ENCODE data around the gene PACRG. TPM values are rescaled to one million over a fixed set of nuclear protein-coding genes. Genes with fewer than 3 reads are reported as not detected.
A peak's percentile ranks its signal among the peaks of the same experiment; 100 is the strongest.

Gene PACRG
- total RNA-seq, 1 experiment from 2014 or later = 0.44 TPM

DNA sequence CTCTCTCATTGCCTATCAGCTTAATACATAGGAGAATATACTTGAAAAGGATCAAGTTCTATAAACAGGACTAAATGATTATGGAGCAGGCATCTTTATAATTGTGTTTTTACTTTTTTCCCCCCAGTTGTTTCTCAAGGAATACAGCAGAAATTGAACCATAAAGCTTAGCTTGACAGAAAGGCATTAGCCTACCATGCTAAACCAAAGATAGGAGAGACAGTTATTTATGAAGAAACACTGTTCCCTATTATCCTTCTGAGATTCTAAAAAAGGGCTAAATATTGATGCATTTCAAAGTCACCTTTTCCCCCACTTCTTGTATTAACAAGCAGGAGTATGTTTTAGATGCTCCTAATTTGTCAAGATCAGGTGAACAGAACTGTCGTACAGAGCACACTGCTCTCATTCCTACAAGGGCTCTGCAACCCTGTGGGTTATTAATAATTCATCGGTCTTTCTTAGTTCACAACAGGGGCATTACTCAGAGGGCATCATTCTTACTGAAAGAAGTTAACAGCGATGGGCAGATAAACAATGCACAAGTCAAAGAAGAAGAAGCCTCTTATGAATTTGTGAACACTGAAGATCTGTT, 38.9 kb upstream of the PACRG start:
- DNase-seq (ENCODE audit: low spot score) (no peak), ATAC-seq (no peak)
- no peaks in the 10 kb centered on the region for H3K27me3 Mint-ChIP-seq (ENCODE audit: low read depth)
- H3K9me3 Mint-ChIP-seq = no peaks in the 10 kb centered on the region; the same call in 1 of the 2 replicates
- no peaks in the 10 kb centered on the region for H3K36me3 Mint-ChIP-seq
- POLR2A ChIA-PET = no interaction called here
- CTCF ChIA-PET = no interaction called here
- no peak overlapping the region for H3K27ac Mint-ChIP-seq
- no peak for TF ChIP-seq ZNF138 (CRISPR knock-in tag; conservative IDR thresholded peaks at IDR 0.05)
- TF ChIP-seq OVOL2 (CRISPR knock-in tag; IDR thresholded peaks at IDR 0.05; ENCODE audit: borderline replicate concordance) = no peak
- TF ChIP-seq FOXP1 (CRISPR knock-in tag; IDR thresholded peaks at IDR 0.05; ENCODE audit: borderline replicate concordance) = no peak
- no peak for TF ChIP-seq SMAD3 (CRISPR knock-in tag; IDR thresholded peaks at IDR 0.05; ENCODE audit: borderline replicate concordance)
- no peak for TF ChIP-seq IRF2 (CRISPR knock-in tag; IDR thresholded peaks at IDR 0.05; ENCODE audit: borderline replicate concordance, low read depth)
- no peak for TF ChIP-seq ZNF671 (CRISPR knock-in tag; IDR thresholded peaks at IDR 0.05)
- TF ChIP-seq, protein P1, sequence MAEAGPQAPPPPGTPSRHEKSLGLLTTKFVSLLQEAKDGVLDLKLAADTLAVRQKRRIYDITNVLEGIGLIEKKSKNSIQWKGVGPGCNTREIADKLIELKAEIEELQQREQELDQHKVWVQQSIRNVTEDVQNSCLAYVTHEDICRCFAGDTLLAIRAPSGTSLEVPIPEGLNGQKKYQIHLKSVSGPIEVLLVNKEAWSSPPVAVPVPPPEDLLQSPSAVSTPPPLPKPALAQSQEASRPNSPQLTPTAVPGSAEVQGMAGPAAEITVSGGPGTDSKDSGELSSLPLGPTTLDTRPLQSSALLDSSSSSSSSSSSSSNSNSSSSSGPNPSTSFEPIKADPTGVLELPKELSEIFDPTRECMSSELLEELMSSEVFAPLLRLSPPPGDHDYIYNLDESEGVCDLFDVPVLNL (CRISPR knock-in tag; IDR thresholded peaks at IDR 0.05; ENCODE audit: borderline replicate concordance, low read depth) = no peak
- no peak overlapping the region for H3K4me3 Mint-ChIP-seq
- H3K4me1 Mint-ChIP-seq = peaks cover 28% of the 10 kb centered on the region

- Mint-ChIP-seq H3K4me1 (peaks cover 28% of the 10 kb centered on the region), H3K9me3 (no peaks in the 10 kb centered on the region; the same call in 1 of the 2 replicates), H3K4me3 (no peak overlapping the region), H3K27me3 (ENCODE audit: low read depth) (no peaks in the 10 kb centered on the region), H3K27ac (peak overlapping the region; percentile 30), H3K36me3 (no peaks in the 10 kb centered on the region)
- ChIA-PET POLR2A (no interaction called here), CTCF (no interaction called here)
- no peak; the same call in 1 of the 2 replicates for ATAC-seq
- DNase-seq (ENCODE audit: low spot score) = no peak
- TF ChIP-seq GTF2I (CRISPR knock-in tag; conservative IDR thresholded peaks at IDR 0.05) (no peak), ZNF396 (CRISPR knock-in tag; IDR thresholded peaks at IDR 0.05; ENCODE audit: borderline replicate concordance) (no peak), NR1H2 (CRISPR knock-in tag; IDR thresholded peaks at IDR 0.05) (no peak), JAZF1 (CRISPR knock-in tag; IDR thresholded peaks at IDR 0.05) (no peak), ATF3 (CRISPR knock-in tag; conservative IDR thresholded peaks at IDR 0.05) (no peak), ELF4 (CRISPR knock-in tag; IDR thresholded peaks at IDR 0.05; ENCODE audit: low read depth) (no peak), FOXK1 (CRISPR knock-in tag; IDR thresholded peaks at IDR 0.05) (no peak), TEAD4 (CRISPR knock-in tag; IDR thresholded peaks at IDR 0.05) (no peak), ZMAT4 (CRISPR knock-in tag; IDR thresholded peaks at IDR 0.05) (no peak), ATF1 (CRISPR knock-in tag; IDR thresholded peaks at IDR 0.05) (no peak), SP1 (CRISPR knock-in tag; conservative IDR thresholded peaks at IDR 0.05) (no peak), GRHL2 (CRISPR knock-in tag; IDR thresholded peaks at IDR 0.05; ENCODE audit: insufficient replicate concordance, severe bottlenecking) (no peak), ATF2 (CRISPR knock-in tag; IDR thresholded peaks at IDR 0.05; ENCODE audit: borderline replicate concordance, low read depth) (no peak), ERG (CRISPR knock-in tag; IDR thresholded peaks at IDR 0.05) (no peak), ZNF263 (CRISPR knock-in tag; IDR thresholded peaks at IDR 0.05; ENCODE audit: low read depth) (no peak)
- TF ChIP-seq, protein P2, sequence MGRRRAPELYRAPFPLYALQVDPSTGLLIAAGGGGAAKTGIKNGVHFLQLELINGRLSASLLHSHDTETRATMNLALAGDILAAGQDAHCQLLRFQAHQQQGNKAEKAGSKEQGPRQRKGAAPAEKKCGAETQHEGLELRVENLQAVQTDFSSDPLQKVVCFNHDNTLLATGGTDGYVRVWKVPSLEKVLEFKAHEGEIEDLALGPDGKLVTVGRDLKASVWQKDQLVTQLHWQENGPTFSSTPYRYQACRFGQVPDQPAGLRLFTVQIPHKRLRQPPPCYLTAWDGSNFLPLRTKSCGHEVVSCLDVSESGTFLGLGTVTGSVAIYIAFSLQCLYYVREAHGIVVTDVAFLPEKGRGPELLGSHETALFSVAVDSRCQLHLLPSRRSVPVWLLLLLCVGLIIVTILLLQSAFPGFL (CRISPR knock-in tag; IDR thresholded peaks at IDR 0.05; ENCODE audit: borderline replicate concordance) = no peak
- TF ChIP-seq, protein P3, sequence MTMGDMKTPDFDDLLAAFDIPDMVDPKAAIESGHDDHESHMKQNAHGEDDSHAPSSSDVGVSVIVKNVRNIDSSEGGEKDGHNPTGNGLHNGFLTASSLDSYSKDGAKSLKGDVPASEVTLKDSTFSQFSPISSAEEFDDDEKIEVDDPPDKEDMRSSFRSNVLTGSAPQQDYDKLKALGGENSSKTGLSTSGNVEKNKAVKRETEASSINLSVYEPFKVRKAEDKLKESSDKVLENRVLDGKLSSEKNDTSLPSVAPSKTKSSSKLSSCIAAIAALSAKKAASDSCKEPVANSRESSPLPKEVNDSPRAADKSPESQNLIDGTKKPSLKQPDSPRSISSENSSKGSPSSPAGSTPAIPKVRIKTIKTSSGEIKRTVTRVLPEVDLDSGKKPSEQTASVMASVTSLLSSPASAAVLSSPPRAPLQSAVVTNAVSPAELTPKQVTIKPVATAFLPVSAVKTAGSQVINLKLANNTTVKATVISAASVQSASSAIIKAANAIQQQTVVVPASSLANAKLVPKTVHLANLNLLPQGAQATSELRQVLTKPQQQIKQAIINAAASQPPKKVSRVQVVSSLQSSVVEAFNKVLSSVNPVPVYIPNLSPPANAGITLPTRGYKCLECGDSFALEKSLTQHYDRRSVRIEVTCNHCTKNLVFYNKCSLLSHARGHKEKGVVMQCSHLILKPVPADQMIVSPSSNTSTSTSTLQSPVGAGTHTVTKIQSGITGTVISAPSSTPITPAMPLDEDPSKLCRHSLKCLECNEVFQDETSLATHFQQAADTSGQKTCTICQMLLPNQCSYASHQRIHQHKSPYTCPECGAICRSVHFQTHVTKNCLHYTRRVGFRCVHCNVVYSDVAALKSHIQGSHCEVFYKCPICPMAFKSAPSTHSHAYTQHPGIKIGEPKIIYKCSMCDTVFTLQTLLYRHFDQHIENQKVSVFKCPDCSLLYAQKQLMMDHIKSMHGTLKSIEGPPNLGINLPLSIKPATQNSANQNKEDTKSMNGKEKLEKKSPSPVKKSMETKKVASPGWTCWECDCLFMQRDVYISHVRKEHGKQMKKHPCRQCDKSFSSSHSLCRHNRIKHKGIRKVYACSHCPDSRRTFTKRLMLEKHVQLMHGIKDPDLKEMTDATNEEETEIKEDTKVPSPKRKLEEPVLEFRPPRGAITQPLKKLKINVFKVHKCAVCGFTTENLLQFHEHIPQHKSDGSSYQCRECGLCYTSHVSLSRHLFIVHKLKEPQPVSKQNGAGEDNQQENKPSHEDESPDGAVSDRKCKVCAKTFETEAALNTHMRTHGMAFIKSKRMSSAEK (CRISPR knock-in tag; IDR thresholded peaks at IDR 0.05; ENCODE audit: borderline replicate concordance) = no peak
Measured at GRCh38 chr6:162690158-162690557, 37.6 kb upstream of the PACRG start.
